ENCODE results near the gene ATP8B3.

ATP8B3 gene

GRCh38 chr19:1811472-1811894 lies 593 bp downstream of the ATP8B3 start (continued):
- TF ChIP-seq, protein P1, sequence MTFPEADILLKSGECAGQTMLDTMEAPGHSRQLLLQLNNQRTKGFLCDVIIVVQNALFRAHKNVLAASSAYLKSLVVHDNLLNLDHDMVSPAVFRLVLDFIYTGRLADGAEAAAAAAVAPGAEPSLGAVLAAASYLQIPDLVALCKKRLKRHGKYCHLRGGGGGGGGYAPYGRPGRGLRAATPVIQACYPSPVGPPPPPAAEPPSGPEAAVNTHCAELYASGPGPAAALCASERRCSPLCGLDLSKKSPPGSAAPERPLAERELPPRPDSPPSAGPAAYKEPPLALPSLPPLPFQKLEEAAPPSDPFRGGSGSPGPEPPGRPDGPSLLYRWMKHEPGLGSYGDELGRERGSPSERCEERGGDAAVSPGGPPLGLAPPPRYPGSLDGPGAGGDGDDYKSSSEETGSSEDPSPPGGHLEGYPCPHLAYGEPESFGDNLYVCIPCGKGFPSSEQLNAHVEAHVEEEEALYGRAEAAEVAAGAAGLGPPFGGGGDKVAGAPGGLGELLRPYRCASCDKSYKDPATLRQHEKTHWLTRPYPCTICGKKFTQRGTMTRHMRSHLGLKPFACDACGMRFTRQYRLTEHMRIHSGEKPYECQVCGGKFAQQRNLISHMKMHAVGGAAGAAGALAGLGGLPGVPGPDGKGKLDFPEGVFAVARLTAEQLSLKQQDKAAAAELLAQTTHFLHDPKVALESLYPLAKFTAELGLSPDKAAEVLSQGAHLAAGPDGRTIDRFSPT (tag by site-specific recombination; IDR thresholded peaks at IDR 0.05): peak; percentile 95
- TF ChIP-seq ZNF138 (tag by site-specific recombination; IDR thresholded peaks at IDR 0.05; ENCODE audit: borderline replicate concordance) (no peak), ZSCAN16 (tag by site-specific recombination; IDR thresholded peaks at IDR 0.05) (no peak), ZNF488 (tag by site-specific recombination; IDR thresholded peaks at IDR 0.05) (no peak), ZNF433 (tag by site-specific recombination; IDR thresholded peaks at IDR 0.05; ENCODE audit: low read depth) (no peak), FEZF1 (tag by site-specific recombination; IDR thresholded peaks at IDR 0.05) (no peak), SP3 (tag by site-specific recombination; IDR thresholded peaks at IDR 0.05) (peak; percentile 33; the same call in 1 of the 2 replicates), ZBTB1 (tag by site-specific recombination; IDR thresholded peaks at IDR 0.05) (no peak), HOXD13 (CRISPR knock-in tag; IDR thresholded peaks at IDR 0.05; ENCODE audit: borderline replicate concordance) (no peak), ZNF274 (IDR thresholded peaks at IDR 0.05; ENCODE audit: low read length) (no peak), ZNF274 (tag by site-specific recombination; IDR thresholded peaks at IDR 0.05; ENCODE audit: borderline replicate concordance) (no peak), WT1 (tag by site-specific recombination; IDR thresholded peaks at IDR 0.05) (peak; percentile 48), GFI1B (tag by site-specific recombination; IDR thresholded peaks at IDR 0.05) (no peak), ZNF211 (tag by site-specific recombination; IDR thresholded peaks at IDR 0.05; ENCODE audit: low read depth) (no peak), PRDM2 (tag by site-specific recombination; IDR thresholded peaks at IDR 0.05; ENCODE audit: borderline replicate concordance) (no peak), ZNF677 (tag by site-specific recombination; IDR thresholded peaks at IDR 0.05) (no peak), ZNF18 (tag by site-specific recombination; IDR thresholded peaks at IDR 0.05) (no peak), ZNF791 (tag by site-specific recombination; IDR thresholded peaks at IDR 0.05) (no peak), ZNF654 (tag by site-specific recombination; IDR thresholded peaks at IDR 0.05; ENCODE audit: low read depth) (no peak)
- TF ChIP-seq, protein P2, sequence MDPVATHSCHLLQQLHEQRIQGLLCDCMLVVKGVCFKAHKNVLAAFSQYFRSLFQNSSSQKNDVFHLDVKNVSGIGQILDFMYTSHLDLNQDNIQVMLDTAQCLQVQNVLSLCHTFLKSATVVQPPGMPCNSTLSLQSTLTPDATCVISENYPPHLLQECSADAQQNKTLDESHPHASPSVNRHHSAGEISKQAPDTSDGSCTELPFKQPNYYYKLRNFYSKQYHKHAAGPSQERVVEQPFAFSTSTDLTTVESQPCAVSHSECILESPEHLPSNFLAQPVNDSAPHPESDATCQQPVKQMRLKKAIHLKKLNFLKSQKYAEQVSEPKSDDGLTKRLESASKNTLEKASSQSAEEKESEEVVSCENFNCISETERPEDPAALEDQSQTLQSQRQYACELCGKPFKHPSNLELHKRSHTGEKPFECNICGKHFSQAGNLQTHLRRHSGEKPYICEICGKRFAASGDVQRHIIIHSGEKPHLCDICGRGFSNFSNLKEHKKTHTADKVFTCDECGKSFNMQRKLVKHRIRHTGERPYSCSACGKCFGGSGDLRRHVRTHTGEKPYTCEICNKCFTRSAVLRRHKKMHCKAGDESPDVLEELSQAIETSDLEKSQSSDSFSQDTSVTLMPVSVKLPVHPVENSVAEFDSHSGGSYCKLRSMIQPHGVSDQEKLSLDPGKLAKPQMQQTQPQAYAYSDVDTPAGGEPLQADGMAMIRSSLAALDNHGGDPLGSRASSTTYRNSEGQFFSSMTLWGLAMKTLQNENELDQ (tag by site-specific recombination; IDR thresholded peaks at IDR 0.05; ENCODE audit: low read depth): no peak
- TF ChIP-seq, protein P3, sequence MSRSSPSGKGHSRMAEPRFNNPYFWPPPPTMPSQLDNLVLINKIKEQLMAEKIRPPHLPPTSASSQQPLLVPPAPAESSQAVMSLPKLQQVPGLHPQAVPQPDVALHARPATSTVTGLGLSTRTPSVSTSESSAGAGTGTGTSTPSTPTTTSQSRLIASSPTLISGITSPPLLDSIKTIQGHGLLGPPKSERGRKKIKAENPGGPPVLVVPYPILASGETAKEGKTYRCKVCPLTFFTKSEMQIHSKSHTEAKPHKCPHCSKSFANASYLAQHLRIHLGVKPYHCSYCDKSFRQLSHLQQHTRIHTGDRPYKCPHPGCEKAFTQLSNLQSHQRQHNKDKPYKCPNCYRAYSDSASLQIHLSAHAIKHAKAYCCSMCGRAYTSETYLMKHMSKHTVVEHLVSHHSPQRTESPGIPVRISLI (tag by site-specific recombination; IDR thresholded peaks at IDR 0.05): no peak
- TF ChIP-seq, protein P4, sequence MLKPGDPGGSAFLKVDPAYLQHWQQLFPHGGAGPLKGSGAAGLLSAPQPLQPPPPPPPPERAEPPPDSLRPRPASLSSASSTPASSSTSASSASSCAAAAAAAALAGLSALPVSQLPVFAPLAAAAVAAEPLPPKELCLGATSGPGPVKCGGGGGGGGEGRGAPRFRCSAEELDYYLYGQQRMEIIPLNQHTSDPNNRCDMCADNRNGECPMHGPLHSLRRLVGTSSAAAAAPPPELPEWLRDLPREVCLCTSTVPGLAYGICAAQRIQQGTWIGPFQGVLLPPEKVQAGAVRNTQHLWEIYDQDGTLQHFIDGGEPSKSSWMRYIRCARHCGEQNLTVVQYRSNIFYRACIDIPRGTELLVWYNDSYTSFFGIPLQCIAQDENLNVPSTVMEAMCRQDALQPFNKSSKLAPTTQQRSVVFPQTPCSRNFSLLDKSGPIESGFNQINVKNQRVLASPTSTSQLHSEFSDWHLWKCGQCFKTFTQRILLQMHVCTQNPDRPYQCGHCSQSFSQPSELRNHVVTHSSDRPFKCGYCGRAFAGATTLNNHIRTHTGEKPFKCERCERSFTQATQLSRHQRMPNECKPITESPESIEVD (tag by site-specific recombination; IDR thresholded peaks at IDR 0.05): no peak
- TF ChIP-seq, protein P5, sequence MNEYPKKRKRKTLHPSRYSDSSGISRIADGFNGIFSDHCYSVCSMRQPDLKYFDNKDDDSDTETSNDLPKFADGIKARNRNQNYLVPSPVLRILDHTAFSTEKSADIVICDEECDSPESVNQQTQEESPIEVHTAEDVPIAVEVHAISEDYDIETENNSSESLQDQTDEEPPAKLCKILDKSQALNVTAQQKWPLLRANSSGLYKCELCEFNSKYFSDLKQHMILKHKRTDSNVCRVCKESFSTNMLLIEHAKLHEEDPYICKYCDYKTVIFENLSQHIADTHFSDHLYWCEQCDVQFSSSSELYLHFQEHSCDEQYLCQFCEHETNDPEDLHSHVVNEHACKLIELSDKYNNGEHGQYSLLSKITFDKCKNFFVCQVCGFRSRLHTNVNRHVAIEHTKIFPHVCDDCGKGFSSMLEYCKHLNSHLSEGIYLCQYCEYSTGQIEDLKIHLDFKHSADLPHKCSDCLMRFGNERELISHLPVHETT (tag by site-specific recombination; IDR thresholded peaks at IDR 0.05): peak; percentile 68; the same call in 1 of the 2 replicates

All from HEK293 (cell line).